Prostate gland (tissue), 2 donors: ENCODE measurements around the gene MBD3L5. TPM values are rescaled to one million over a fixed set of nuclear protein-coding genes. Genes with fewer than 3 reads are reported as not detected.

Experiments used
- DNase-seq: peaks from one replicate; pipeline ENCODE4 v3.0.0-alpha.2; 2019; ENCODE audit warnings: low spot score
- H3K27ac ChIP-seq, 2 donors: fragments of 200-600 bp; sonication (generic); 2 replicates each; pipeline ENCODE4 v1.5.1; 2017 to 2019
- H3K27me3 ChIP-seq: fragments of 200-600 bp; sonication (generic); replicated peaks from 2 replicates; pipeline ENCODE4 v1.5.1; 2019; ENCODE audit not compliant: insufficient read depth
- H3K36me3 ChIP-seq, 2 donors: fragments of 200-600 bp; sonication (generic); 1 replicate in 1 of 2; 2 replicates in 1 of 2; pipeline versions ENCODE4 v1.5.1 to v1.8.1; 2017 to 2019
- H3K4me1 ChIP-seq: fragments of 200-600 bp; sonication (generic); replicated peaks from 2 replicates; pipeline ENCODE4 v1.5.1; 2019
- H3K4me3 ChIP-seq, 2 donors: fragments of 200-600 bp; sonication (generic); 2 replicates each; pipeline ENCODE4 v1.5.1; 2017 to 2019
- H3K9me3 ChIP-seq: fragments of 200-600 bp; sonication (generic); 2 replicates; pipeline ENCODE4 v1.5.1; 2017
- POLR2A ChIP-seq: fragments of 450-650 bp; IDR thresholded peaks from one replicate; pipeline ENCODE4 v1.6.1; 2016; ENCODE audit warnings: antibody characterized with exemption, mild to moderate bottlenecking
- POLR2AphosphoS5 ChIP-seq: sonication (generic); formaldehyde crosslinking; IDR thresholded peaks from one replicate; pipeline ENCODE4 v1.6.1; 2017; ENCODE audit warnings: antibody characterized with exemption
- whole genome bisulfite sequencing: methylation state at CpG from one replicate; pipeline ENCODE4 v1.1.5; 2018; 5-methylcytosine and 5-hydroxymethylcytosine counted together
- intact Hi-C: fragments of 100-400 bp; cut with DNase I; formaldehyde crosslinking; loops from one replicate; pipeline ENCODE4 v1.14.2; 2022
- total RNA-seq, 2 donors: library from RNA; depleted of rRNA; stranded (reverse); fragments of >200 nt; gene quantifications; one replicate each; pipeline ENCODE4 v1.1.0, GENCODE V29; 2016
- TF ChIP-seq, protein P1 (sequence below), 4 experiments: fragments of 200-600 bp in 2 of 4; fragments of 450-650 bp in 2 of 4; sonication (generic) in 2 of 4; IDR thresholded peaks; 1 replicate in 3 of 4; 2 replicates in 1 of 4; pipeline ENCODE4 v1.5.1; 2016 to 2019; ENCODE audit warnings: antibody characterized with exemption in 4 of 4, mild to moderate bottlenecking in 2 of 4, moderate library complexity in 2 of 4

Gene MBD3L5
- total RNA-seq, 2 donors from 2014 or later, result not detected

GRCh38 chr19:7072541-7072940 lies 42.2 kb downstream of the MBD3L5 start:
- H3K27me3 ChIP-seq, result no peaks in the 10 kb centered on the region
- H3K27ac ChIP-seq, result no peak overlapping the region
- 89% methylated on average over 6 of the region's 6 CpGs for WGBS
- DNase-seq, result no peak
- no peak overlapping the region for H3K4me3 ChIP-seq
- H3K36me3 ChIP-seq, result peaks cover 7 to 41% of the 10 kb centered on the region in 2 donors
- TF ChIP-seq POLR2A, result no peak
- TF ChIP-seq, protein P1, sequence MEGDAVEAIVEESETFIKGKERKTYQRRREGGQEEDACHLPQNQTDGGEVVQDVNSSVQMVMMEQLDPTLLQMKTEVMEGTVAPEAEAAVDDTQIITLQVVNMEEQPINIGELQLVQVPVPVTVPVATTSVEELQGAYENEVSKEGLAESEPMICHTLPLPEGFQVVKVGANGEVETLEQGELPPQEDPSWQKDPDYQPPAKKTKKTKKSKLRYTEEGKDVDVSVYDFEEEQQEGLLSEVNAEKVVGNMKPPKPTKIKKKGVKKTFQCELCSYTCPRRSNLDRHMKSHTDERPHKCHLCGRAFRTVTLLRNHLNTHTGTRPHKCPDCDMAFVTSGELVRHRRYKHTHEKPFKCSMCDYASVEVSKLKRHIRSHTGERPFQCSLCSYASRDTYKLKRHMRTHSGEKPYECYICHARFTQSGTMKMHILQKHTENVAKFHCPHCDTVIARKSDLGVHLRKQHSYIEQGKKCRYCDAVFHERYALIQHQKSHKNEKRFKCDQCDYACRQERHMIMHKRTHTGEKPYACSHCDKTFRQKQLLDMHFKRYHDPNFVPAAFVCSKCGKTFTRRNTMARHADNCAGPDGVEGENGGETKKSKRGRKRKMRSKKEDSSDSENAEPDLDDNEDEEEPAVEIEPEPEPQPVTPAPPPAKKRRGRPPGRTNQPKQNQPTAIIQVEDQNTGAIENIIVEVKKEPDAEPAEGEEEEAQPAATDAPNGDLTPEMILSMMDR (IDR thresholded peaks at IDR 0.05), result no peak
- no peak for TF ChIP-seq POLR2AphosphoS5
- intact Hi-C loops, result no loop called here
- H3K4me1 ChIP-seq, result no peaks in the 10 kb centered on the region
- no peaks in the 10 kb centered on the region for H3K9me3 ChIP-seq

- Histone ChIP-seq H3K36me3 (peaks cover 15 to 56% of the 10 kb centered on the region in 2 donors), H3K4me3 (no peak overlapping the region), H3K27ac (no peak overlapping the region), H3K27me3 (no peaks in the 10 kb centered on the region), H3K9me3 (no peaks in the 10 kb centered on the region), H3K4me1 (no peaks in the 10 kb centered on the region)
- 97% methylated on average over 29 of the region's 29 CpGs for WGBS
- TF ChIP-seq POLR2AphosphoS5, result no peak
- TF ChIP-seq, protein P1 (IDR thresholded peaks at IDR 0.05), result no peak
- TF ChIP-seq POLR2A, result no peak
- intact Hi-C loops, result no loop called here
- DNase-seq, result no peak
These were observed 44.4 kb downstream of the MBD3L5 start for GRCh38 chr19:7074705-7075282.

- Histone ChIP-seq H3K36me3 (peaks cover 23 to 67% of the 10 kb centered on the region in 2 donors), H3K27me3 (no peaks in the 10 kb centered on the region), H3K4me1 (no peaks in the 10 kb centered on the region), H3K4me3 (no peak overlapping the region), H3K9me3 (no peaks in the 10 kb centered on the region), H3K27ac (no peak overlapping the region)
- TF ChIP-seq POLR2AphosphoS5 (no peak), POLR2A (no peak)
- TF ChIP-seq, protein P1 (IDR thresholded peaks at IDR 0.05), result no peak
- no peak for DNase-seq
- 98% methylated on average over 6 of the region's 6 CpGs for WGBS
- intact Hi-C loops, result no loop called here
These were observed 45.8 kb downstream of the MBD3L5 start for GRCh38 chr19:7076151-7076550.

DNA sequence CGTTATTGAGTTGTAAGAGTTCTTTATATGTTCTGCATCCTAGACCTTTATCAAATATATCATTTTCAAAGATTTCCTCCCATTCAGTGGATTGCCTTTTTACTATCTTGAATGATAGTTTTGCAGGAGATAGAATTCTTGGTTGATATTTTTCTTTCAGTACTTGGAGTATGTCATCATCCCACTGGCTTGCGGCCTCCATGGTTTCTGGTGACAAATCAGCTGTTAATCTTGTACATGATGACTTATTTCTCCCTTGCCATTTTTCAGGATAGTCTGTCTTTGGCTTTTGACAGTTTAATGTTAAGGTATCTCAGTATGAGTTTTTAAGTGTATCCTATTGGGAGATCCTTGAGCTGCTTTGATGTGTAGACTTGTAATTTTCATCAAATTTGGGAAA lies 47.6 kb downstream of the MBD3L5 start:
- Histone ChIP-seq H3K9me3 (no peaks in the 10 kb centered on the region), H3K36me3 (peaks cover 38 to 70% of the 10 kb centered on the region in 2 donors)
- intact Hi-C loops, result no loop called here

More for the DNA sequence above, 47.6 kb downstream of the MBD3L5 start:
- WGBS, result 95% methylated on average over 2 of the region's 2 CpGs
- Histone ChIP-seq H3K4me3 (no peak overlapping the region), H3K27ac (no peak overlapping the region), H3K27me3 (no peaks in the 10 kb centered on the region), H3K4me1 (no peaks in the 10 kb centered on the region)
- DNase-seq, result no peak
- TF ChIP-seq POLR2AphosphoS5 (no peak), POLR2A (no peak)
- TF ChIP-seq, protein P1 (IDR thresholded peaks at IDR 0.05), result no peak

Other genes with a start within 250 kb of the MBD3L5 start
- 1 to 10 TPM in 1 of 2 donors, not detected in 1; 1.2 TPM for gene ADGRE1, start 143.0 kb upstream of the MBD3L5 start, total RNA-seq
- not detected for gene MBD3L2B, start 9.1 kb upstream of the MBD3L5 start, total RNA-seq
- 1 to 10 TPM in 1 of 2 donors, not detected in 1; 1.5 TPM for gene MBD3L4, start 9.6 kb downstream of the MBD3L5 start, total RNA-seq
- gene MBD3L2, start 18.7 kb downstream of the MBD3L5 start, total RNA-seq, result not detected
- gene MBD3L3, start 28.1 kb downstream of the MBD3L5 start, total RNA-seq, result 1 to 10 TPM in 1 of 2 donors, not detected in 1; 1.5 TPM
- gene ZNF557, start 39.1 kb downstream of the MBD3L5 start, total RNA-seq, result 10 to 100 TPM; 12.2 to 14.7 TPM